Type B pancreatic cell (in vitro differentiated cells): ENCODE measurements around the gene PELI3. TPM values are rescaled to one million over a fixed set of nuclear protein-coding genes. Genes with fewer than 3 reads are reported as not detected.
A peak's percentile ranks its signal among the peaks of the same experiment; 100 is the strongest.

Experiments
- DNase-seq: peaks from one replicate; pipeline ENCODE4 v3.0.0; 2021; ENCODE audit warnings: mixed read lengths; ENCODE audit not compliant: unreplicated experiment; ENCODE audit errors: extremely low spot score
- H3K27ac Mint-ChIP-seq: 2 replicates; pipeline ENCODE4 v1.8.0; 2021; ENCODE audit warnings: mild to moderate bottlenecking, mixed read lengths
- H3K27me3 Mint-ChIP-seq: 2 replicates; pipeline ENCODE4 v1.8.0; 2021; ENCODE audit warnings: mixed read lengths
- H3K36me3 Mint-ChIP-seq: 2 replicates; pipeline ENCODE4 v1.8.0; 2021; ENCODE audit warnings: mixed read lengths
- H3K4me1 Mint-ChIP-seq: one replicate; pipeline ENCODE4 v1.8.0; 2021; ENCODE audit warnings: mixed read lengths; ENCODE audit not compliant: unreplicated experiment
- H3K4me3 Mint-ChIP-seq: 2 replicates; pipeline ENCODE4 v1.8.0; 2021; ENCODE audit warnings: mild to moderate bottlenecking, mixed read lengths
- H3K9me3 Mint-ChIP-seq: 2 replicates; pipeline ENCODE4 v1.8.0; 2021; ENCODE audit warnings: mixed read lengths
- CTCF ChIP-seq: fragments of 200-600 bp; sonication (generic); conservative IDR thresholded peaks from 2 replicates; pipeline ENCODE4 v1.5.0; 2021; ENCODE audit warnings: antibody characterized with exemption, mild to moderate bottlenecking
- total RNA-seq: library from RNA; stranded (reverse); gene quantifications from 2 replicates; pipeline ENCODE4 v1.2.1, GENCODE V29; 2021; ENCODE audit warnings: low replicate concordance

PELI3 gene
- total RNA-seq, 1 donor from 2014 or later: 17.9 TPM

- H3K36me3 Mint-ChIP-seq: peaks cover 4% of the 10 kb centered on the region
- TF ChIP-seq CTCF: no peak
Measured at GRCh38 chr11:66475349-66476172, 8.9 kb downstream of the PELI3 start.

GRCh38 chr11:66476173-66476840 is 9.6 kb downstream of the PELI3 start:
- H3K36me3 Mint-ChIP-seq: peaks cover 4% of the 10 kb centered on the region
- no peaks in the 10 kb centered on the region for H3K9me3 Mint-ChIP-seq
- peaks cover 19% of the 10 kb centered on the region for H3K4me1 Mint-ChIP-seq
- TF ChIP-seq CTCF: no peak
- peak overlapping the region; percentile 51 for H3K4me3 Mint-ChIP-seq
- no peaks in the 10 kb centered on the region for H3K27me3 Mint-ChIP-seq
- DNase-seq: no peak
- no peak overlapping the region for H3K27ac Mint-ChIP-seq

More at GRCh38 chr11:66475349-66476172, 8.9 kb downstream of the PELI3 start:
- Mint-ChIP-seq H3K27me3 (no peaks in the 10 kb centered on the region), H3K4me3 (no peak overlapping the region), H3K27ac (no peak overlapping the region), H3K9me3 (no peaks in the 10 kb centered on the region), H3K4me1 (peaks cover 16% of the 10 kb centered on the region)
- DNase-seq: no peak

- H3K36me3 Mint-ChIP-seq: peaks cover 4% of the 10 kb centered on the region
- no peak for DNase-seq
- H3K27me3 Mint-ChIP-seq: no peaks in the 10 kb centered on the region
- peak overlapping the region; percentile 51 for H3K4me3 Mint-ChIP-seq
- no peaks in the 10 kb centered on the region for H3K9me3 Mint-ChIP-seq
- no peak overlapping the region for H3K27ac Mint-ChIP-seq
- no peak for TF ChIP-seq CTCF
- peaks cover 19% of the 10 kb centered on the region for H3K4me1 Mint-ChIP-seq
Measured at GRCh38 chr11:66476841-66477251, 10.1 kb downstream of the PELI3 start.

GRCh38 chr11:66477263-66478201 is 10.8 kb downstream of the PELI3 start:
- no peak for DNase-seq
- TF ChIP-seq CTCF: no peak
- peak overlapping the region; percentile 13 for H3K27ac Mint-ChIP-seq
- no peaks in the 10 kb centered on the region for H3K9me3 Mint-ChIP-seq
- peaks cover 19% of the 10 kb centered on the region for H3K4me1 Mint-ChIP-seq
- peak overlapping the region; percentile 78 for H3K4me3 Mint-ChIP-seq
- H3K27me3 Mint-ChIP-seq: no peaks in the 10 kb centered on the region
- H3K36me3 Mint-ChIP-seq: peaks cover 4% of the 10 kb centered on the region

- peaks cover 4% of the 10 kb centered on the region for H3K36me3 Mint-ChIP-seq
- H3K4me1 Mint-ChIP-seq: peaks cover 19% of the 10 kb centered on the region
- DNase-seq: no peak
- H3K9me3 Mint-ChIP-seq: no peaks in the 10 kb centered on the region
- TF ChIP-seq CTCF: peak; percentile 87
- no peaks in the 10 kb centered on the region for H3K27me3 Mint-ChIP-seq
- H3K4me3 Mint-ChIP-seq: peak overlapping the region; percentile 94
- H3K27ac Mint-ChIP-seq: peak overlapping the region; percentile 89
Measured at GRCh38 chr11:66478729-66479393, 12.2 kb downstream of the PELI3 start.
